ENCODE results near the gene OSTM1. TPM values are rescaled to one million over a fixed set of nuclear protein-coding genes. Genes with fewer than 3 reads are reported as not detected.
A peak's percentile ranks its signal among the peaks of the same experiment; 100 is the strongest.

The OSTM1 gene
- total and polyA plus RNA-seq, 9 of the 15 experiments (the other 6 are each of a cell fraction or from before 2014, with no cell fraction given) = 5.6 to 29.5 (median 16.3) TPM

DNA sequence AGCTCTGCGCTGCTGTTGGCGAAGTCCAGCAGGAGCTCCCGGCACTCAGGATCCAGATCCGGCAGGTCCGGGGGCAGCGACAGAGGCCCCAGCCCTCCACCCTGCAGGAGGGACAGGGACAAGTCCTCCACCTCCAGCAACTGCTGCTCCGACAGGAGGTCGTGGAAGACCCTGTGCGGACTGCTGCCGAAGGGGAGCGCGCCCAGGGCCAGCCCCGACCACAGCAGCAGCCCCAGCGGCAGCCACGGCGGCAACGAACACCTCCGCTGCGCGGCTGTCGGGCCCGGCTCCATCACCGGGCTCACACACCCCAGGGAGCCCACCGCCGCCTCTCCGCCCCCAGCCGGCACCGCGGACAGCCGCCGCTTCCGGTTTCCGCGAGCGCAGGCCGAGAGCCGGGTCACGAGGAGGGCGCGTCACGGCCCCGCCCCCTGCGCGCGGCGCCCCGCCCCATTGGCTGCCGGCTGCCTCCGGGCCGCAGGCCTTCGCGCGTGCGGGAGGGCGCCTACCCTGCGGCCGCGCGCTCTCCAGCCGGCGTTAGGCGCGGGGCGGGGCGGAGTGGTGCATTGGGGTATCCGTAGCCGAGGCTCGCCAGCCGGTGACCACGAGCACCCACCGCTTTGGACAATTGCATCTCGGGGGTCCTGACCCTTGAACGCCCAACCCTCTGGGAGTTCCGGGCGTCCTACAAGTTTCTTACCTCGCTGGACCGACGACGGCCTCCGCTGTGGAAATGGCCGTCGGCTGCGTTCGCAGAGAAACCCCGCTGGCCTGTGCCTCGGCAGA lies at the start of gene OSTM1 (continued):
- no peak for TF ChIP-seq MYBL2 (IDR thresholded peaks at IDR 0.05; ENCODE audit: low read depth)
- no peak for TF ChIP-seq MYBL2 (CRISPR knock-in tag; IDR thresholded peaks at IDR 0.05; ENCODE audit: borderline replicate concordance)
- TF ChIP-seq PHB (CRISPR knock-in tag; IDR thresholded peaks at IDR 0.05) = no peak
- TF ChIP-seq HDAC2 (IDR thresholded peaks at IDR 0.05) = 0 out of 2 replicates have a peak, but pooled peaks have one; percentile 24
- TF ChIP-seq RBBP5 (IDR thresholded peaks at IDR 0.05; ENCODE audit: borderline replicate concordance, insufficient read depth, low read length, poor library complexity, severe bottlenecking) = peak; percentile 81
- TF ChIP-seq E2F3 (CRISPR knock-in tag; IDR thresholded peaks at IDR 0.05) = peak; percentile 92
- TF ChIP-seq NCOA4 (IDR thresholded peaks at IDR 0.05; ENCODE audit: partially characterized antibody) = no peak
- TF ChIP-seq MCM2 (IDR thresholded peaks at IDR 0.05; ENCODE audit: low read depth) = no peak
- no peak for TF ChIP-seq MCM7 (IDR thresholded peaks at IDR 0.05)
- TF ChIP-seq, protein P1, sequence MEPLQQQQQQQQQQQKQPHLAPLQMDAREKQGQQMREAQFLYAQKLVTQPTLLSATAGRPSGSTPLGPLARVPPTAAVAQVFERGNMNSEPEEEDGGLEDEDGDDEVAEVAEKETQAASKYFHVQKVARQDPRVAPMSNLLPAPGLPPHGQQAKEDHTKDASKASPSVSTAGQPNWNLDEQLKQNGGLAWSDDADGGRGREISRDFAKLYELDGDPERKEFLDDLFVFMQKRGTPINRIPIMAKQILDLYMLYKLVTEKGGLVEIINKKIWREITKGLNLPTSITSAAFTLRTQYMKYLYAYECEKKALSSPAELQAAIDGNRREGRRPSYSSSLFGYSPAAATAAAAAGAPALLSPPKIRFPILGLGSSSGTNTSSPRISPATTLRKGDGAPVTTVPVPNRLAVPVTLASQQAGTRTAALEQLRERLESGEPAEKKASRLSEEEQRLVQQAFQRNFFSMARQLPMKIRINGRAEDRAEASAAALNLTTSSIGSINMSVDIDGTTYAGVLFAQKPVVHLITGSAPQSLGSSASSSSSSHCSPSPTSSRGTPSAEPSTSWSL (CRISPR knock-in tag; IDR thresholded peaks at IDR 0.05; ENCODE audit: borderline replicate concordance) = peak; percentile 76; the same call in 1 of the 2 replicates
- TF ChIP-seq ZBED1 (IDR thresholded peaks at IDR 0.05) = 0 out of 2 replicates have a peak, but pooled peaks have one; percentile 28
- TF ChIP-seq ZNF134 (CRISPR knock-in tag; conservative IDR thresholded peaks at IDR 0.05) = peak; percentile 58
- TF ChIP-seq, protein P2, sequence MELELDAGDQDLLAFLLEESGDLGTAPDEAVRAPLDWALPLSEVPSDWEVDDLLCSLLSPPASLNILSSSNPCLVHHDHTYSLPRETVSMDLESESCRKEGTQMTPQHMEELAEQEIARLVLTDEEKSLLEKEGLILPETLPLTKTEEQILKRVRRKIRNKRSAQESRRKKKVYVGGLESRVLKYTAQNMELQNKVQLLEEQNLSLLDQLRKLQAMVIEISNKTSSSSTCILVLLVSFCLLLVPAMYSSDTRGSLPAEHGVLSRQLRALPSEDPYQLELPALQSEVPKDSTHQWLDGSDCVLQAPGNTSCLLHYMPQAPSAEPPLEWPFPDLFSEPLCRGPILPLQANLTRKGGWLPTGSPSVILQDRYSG (tag; conservative IDR thresholded peaks at IDR 0.05; ENCODE audit: low read depth) = peak; percentile 72; the same call in 1 of the 2 replicates
- TF ChIP-seq MECOM (CRISPR knock-in tag; IDR thresholded peaks at IDR 0.05) = 0 out of 2 replicates have a peak, but pooled peaks have one; percentile 9
- TF ChIP-seq RFX5 (IDR thresholded peaks at IDR 0.05; ENCODE audit: low read depth, low read length) = no peak
- TF ChIP-seq POU5F1 (IDR thresholded peaks at IDR 0.05; ENCODE audit: borderline replicate concordance, low read depth, low read length, partially characterized antibody) = no peak
- TF ChIP-seq GTF2E2 (tag; IDR thresholded peaks at IDR 0.05) = peak; percentile 85
- TF ChIP-seq ZNF24 (IDR thresholded peaks at IDR 0.05) = 0 out of 2 replicates have a peak, but pooled peaks have one; percentile 62
- TF ChIP-seq NUFIP1 (IDR thresholded peaks at IDR 0.05; ENCODE audit: partially characterized antibody) = no peak
- peak; percentile 74; the same call in 1 of the 2 replicates for TF ChIP-seq SMAD4 (CRISPR knock-in tag; conservative IDR thresholded peaks at IDR 0.05)
- TF ChIP-seq RB1 (IDR thresholded peaks at IDR 0.05; ENCODE audit: low read depth) = peak; percentile 86
- TF ChIP-seq CBX3 (IDR thresholded peaks at IDR 0.05; ENCODE audit: borderline replicate concordance in 1 of 2, low read length in 2 of 2) = peak in 1 of 2 experiments; percentile 35; a peak in 1 of 3 replicates
- TF ChIP-seq CSDE1 (IDR thresholded peaks at IDR 0.05) = no peak
- TF ChIP-seq, protein P3, sequence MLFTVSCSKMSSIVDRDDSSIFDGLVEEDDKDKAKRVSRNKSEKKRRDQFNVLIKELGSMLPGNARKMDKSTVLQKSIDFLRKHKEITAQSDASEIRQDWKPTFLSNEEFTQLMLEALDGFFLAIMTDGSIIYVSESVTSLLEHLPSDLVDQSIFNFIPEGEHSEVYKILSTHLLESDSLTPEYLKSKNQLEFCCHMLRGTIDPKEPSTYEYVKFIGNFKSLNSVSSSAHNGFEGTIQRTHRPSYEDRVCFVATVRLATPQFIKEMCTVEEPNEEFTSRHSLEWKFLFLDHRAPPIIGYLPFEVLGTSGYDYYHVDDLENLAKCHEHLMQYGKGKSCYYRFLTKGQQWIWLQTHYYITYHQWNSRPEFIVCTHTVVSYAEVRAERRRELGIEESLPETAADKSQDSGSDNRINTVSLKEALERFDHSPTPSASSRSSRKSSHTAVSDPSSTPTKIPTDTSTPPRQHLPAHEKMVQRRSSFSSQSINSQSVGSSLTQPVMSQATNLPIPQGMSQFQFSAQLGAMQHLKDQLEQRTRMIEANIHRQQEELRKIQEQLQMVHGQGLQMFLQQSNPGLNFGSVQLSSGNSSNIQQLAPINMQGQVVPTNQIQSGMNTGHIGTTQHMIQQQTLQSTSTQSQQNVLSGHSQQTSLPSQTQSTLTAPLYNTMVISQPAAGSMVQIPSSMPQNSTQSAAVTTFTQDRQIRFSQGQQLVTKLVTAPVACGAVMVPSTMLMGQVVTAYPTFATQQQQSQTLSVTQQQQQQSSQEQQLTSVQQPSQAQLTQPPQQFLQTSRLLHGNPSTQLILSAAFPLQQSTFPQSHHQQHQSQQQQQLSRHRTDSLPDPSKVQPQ (CRISPR knock-in tag; IDR thresholded peaks at IDR 0.05; ENCODE audit: borderline replicate concordance) = no peak
- TF ChIP-seq FOXM1 (IDR thresholded peaks at IDR 0.05; ENCODE audit: low read depth) = no peak
- peak; percentile 91 for TF ChIP-seq FOXM1 (CRISPR knock-in tag; IDR thresholded peaks at IDR 0.05; ENCODE audit: low read depth)

All from K562 (cell line).